Fibroblast of the conjunctiva (primary cell): ENCODE data around the gene MYLK4.

Experiments used
- DNase-seq: peaks from one replicate; pipeline ENCODE4 v3.0.0-alpha.2; 2010; ENCODE audit warnings: low read depth

The MYLK4 gene

DNA sequence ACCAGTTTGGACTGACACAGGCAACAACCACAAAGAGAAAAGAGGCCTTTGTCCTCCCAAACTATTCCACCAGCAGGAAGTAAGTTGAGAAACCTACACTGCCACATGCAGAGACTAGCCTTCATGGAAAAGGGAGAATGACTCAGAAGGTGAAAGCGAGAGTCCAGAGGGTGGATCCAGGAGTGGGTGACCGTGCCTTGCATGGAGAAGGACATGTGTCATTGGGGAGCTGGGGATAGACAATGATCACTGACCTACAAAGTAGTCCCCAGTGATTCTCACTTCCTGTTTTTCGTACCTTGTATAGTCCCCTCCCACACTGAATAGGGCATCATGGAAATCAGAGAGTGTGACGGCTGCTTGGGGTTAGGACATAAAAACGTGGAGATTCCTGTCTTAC lies 91.9 kb downstream of the MYLK4 start:
- DNase-seq = no peak

DNA sequence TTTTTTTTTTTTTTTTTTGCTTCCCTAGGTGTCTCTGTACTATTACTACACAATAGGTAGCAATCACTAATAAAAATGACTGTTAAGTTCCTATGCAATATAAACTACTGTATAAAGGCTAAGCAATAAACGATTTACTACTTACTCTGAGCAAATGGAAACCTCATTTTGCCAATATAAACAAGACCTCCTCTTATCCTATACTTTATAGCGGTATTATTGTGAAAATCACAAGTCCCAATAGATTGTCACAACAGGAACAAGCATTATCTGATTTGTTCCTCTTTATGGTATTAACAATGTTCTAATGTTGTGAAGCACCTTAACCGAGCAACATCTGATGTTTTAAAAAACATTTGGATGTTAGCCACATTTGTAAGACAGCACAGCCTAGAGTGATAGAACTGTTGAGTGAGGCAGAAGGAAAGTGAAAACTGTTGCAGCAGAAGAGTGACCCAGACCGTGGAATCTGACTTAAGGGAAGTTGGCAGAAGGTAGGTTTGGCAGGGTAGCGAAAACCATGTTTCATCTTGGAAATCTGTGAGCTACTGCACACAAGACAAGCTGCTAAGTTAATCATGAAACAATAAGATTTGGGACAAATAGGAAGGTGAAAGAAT lies 94.2 kb downstream of the MYLK4 start:
- no peak for DNase-seq

DNA sequence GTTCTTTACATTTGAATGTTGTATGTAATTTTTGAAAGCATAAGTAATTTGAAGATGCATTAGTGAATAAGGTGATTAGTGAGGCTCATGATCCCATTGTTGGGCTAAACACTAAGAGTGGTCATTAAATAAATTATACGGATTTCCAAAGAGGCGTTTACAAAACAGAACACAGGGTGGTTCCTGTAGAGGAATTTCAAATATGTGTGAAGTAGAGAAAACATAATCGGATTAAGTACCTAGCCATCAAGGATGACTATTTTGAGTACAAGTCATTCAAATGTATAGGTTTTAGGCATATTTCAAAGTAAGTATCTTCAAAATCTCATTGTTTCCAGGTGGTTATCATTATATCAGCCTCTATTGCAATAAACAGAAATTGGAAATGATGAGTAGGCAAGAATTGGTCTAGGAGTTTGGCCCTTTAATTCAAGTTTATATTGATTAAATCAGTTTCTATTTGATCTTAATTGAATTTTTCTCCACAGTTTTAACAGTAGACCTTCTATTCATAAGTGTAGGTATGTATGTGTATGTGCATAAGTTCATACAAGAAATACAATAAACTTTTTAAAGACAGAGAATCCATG lies 94.8 kb downstream of the MYLK4 start:
- DNase-seq = no peak

DNA sequence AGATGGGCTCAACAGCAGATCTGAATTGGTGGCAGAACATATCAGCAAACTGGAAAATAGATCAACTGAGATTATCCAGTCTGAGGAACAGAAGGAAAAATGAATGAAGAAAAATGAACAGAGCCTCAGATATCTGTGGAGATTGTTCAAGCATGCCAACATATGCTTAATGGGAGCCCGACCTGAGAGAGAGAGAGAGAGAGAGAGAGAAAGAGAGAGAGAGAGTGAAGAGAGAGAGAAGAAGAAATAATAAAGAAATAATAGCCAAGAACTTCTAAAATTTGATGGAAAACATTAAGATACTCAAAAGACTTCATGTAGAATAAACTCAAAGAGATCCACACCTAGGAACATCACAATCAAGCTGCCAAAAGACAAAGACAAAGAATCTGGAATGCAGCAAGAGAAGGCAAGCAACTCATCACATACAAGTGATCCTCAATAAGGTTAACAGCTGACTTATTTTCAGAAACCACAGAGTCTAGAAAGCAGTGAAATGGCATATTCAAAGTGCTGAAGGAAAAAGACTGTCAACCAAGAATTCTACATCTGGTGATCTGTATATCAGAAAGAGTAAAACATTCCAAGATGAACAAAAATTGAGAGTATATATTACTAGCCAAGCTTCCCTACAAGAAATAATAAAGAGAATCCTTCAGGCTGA lies 97.2 kb downstream of the MYLK4 start:
- DNase-seq = no peak

DNA sequence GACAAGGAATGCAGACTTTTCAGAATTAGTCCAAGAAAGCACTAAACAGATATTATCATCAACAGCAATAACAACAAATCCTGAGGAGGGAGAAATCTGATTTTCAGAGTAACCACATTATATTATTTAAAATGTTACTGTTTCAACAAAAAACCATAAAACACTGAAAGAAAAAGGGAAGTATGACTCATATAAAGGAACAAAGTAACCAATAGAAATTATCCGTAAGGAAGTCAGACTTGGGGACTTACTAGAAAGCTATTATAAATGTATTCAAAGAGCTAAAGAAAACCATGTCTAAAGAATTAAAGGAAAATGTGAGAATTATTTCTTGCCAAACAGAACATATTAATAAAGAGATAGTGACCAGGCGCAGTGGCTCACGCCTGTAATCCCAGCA lies 98.1 kb downstream of the MYLK4 start:
- DNase-seq = no peak

DNA sequence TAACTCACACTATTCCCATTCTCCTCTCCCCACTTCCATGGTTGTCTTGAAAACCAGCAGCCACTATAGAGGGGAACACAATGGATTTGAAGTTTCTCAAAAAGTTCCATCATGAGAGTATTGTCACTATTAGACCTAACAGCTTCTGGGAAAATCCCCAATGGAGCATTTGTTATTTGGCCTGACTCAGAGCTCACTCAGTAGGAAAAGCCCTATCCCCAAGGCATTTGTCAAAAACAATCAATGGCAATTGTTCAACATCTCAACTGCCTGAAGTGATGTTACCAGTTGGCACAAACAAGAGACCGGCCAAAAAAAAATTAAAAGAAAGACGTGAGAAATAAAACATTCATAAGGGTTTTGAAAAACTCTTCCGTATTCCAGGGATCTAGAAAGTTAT lies 98.8 kb downstream of the MYLK4 start:
- no peak for DNase-seq

DNA sequence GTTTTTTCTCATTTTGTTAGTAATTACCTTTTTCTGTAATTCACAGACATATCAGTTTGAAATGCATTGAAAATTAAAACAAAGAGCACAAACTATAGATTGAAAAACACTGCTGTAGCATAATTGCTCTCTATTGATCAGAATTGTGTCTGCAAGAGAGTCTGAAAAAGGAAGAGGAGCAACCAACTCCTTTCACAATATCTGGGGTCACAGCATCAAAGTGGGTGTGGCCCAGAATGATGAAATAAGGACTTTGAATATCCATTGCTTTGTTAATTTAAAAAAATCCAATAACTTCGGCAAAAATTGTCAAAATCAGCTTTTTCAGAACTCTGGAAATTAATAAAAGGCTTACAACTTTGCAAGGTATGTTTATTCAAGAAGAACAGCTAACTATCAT lies 99.2 kb downstream of the MYLK4 start:
- no peak for DNase-seq

DNA sequence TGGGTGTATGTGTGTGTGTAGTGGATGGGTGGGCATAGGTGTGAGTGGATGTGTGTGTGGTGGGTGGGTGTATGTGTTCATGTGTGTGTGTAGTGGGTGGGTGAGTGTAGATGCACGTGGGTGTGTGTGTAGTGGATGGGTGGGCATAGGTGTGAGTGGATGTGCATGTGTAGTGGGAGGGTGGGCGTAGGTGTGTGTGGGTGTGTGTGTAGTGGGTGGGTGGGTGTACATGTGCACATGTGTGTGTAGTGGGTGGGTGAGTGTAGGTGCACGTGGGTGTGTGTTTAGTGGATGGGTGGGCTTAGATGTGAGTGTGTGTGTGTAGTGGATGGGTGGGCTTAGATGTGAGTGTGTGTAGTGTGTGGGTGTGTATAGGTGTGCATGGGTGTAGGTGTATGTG lies 104.4 kb downstream of the MYLK4 start:
- DNase-seq = no peak

DNA sequence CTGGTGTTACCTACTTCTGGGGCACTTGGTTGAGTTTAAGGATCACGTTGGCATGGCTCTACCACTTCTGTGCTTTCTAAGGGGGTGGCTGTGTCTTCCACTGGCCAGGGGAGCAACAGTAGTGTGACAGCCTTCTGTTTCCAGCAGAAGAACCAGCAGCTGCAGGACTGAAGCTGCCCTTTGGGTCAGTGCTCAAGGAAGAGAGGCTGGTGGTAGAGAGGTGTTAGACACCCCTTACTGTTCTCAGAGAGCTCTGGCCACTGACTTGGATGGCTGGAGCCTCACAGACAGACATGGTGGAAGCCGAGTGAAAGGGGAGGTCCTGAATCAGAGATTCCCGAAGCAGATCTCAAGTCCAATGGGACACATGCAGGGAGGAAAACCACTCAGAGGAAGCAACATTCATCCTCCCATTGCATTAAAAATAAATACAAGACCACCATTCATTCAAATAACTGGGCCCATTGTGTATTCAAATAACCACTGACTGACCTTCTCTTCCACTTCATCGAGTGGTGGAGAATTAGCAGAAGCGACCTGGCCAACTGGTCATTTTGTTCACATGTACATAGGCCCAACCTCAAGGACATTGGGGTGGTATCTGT lies 106.7 kb downstream of the MYLK4 start:
- DNase-seq = no peak

DNA sequence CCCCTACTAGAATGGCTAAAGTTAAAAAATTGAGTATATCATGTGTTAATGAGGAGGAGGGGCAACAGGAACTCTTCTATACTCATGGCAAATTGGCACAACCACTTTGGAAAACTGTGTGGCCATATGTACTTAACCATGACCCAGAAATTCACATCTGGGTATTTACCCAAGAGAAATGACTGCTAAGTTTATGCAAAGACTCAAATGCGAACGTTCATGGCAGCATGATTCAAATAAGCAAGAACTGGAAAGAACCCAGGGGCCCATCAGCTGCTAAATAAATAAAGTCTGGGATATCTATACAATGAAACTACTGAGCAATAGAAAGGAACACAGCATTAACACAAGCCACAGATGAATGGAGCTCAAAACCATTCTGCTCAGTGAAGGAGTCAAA lies 107.6 kb downstream of the MYLK4 start:
- DNase-seq = no peak

DNA sequence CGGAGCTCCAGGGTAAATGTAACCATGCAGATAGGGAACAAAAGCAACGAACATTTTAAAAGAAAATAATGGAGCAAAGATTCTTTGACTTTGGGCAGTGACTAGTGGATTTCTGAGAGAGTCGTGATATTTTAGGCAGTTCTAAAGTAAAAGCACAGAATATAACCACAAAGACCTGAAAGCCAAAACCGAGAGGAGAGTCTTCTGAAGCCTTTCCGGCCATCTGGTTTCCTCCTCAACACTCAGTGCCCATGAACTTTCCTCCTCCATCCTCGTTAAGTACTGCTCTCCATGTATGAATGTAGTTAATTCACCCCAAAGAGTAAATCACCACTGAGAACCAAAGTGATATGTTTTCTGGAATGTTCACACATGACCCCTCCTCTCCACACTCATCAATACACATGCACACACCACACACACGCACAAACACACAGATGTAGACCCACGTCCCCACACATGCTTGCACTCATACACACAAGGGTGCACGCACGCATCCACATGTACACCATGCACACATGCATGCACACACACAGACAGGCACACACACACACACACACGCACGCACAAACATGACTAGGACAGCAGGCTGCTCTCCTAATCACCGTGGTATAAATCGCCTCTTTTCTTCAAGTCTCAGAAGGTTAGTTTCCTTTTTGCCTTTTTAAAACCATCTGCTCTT lies 109.5 kb downstream of the MYLK4 start:
- no peak for DNase-seq

DNA sequence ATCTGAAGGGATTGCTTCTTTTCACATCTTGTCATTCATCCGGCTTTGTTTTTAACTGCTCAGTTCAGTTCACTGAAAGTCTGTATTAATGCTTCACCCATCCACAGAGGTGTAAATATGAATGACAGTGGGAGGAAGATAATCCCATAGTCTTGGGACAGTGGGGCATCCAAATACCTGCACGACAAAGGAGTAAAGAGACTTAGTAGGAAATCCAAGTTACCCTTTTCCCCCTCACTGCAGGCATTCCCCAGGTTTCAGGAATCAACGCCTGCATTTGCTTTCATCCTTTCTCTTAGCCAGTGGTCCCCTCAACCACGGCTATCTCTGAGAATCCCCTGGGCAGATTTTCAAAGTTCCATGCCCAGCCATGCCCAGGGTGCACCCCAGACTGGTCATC lies 110.2 kb downstream of the MYLK4 start:
- no peak for DNase-seq

DNA sequence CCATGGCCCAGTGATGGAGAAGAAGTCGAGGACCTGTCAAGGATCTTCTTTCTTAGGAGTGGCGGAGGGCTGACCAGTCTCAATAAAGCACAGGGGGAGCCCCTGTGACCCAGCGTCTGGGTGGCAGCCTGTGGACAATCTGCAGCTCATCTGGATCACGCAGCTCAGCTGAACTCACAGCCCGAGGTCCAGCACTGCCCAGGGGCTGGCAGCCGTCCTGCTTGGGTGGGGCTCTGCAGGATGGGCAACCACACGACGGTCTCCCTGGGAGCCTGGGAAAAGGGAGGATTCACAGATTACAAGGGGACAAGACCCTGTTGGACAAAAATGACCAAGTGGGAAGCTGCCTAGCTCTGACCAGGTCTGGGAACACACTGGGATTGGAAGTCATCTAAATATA lies 110.8 kb downstream of the MYLK4 start:
- no peak for DNase-seq

DNA sequence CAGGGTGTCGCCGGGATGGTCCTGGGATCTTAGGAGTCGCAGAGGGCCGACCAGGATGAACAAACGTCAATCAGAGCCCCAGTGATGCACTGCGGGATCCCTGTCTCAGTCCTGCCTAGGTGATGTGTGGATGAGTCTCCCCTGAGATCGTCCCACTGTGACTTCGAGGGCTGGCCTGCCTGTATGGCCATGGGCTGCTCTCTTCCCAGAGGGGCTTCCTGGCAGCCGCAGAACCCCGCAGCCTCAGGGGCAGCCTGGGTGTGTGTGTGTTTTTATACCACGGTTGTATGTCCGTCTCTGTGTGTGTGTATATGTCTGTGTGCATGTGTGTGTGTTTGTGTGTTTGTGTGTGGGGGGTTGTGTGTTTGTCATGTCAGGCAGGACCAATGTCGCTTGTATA lies 111.6 kb downstream of the MYLK4 start:
- no peak for DNase-seq

DNA sequence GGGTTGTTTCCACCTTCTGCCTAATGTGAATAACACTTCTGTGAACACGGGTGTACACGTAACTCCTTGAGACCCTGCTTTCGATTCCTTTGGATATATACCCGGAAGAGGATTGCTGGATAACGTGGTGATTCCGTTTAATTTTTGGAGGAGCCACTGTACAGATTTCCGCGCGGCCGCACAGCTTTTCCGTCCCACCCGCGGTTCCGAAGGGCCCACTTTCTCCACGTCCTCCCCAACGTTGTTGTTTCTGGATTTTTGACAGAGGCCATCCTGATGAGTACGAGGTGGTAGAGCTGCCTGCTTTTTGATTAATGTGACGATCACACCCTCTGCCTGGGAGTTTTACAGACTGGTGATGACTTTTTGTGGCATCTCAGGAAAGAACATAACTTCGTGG lies 114.0 kb downstream of the MYLK4 start:
- DNase-seq = no peak

DNA sequence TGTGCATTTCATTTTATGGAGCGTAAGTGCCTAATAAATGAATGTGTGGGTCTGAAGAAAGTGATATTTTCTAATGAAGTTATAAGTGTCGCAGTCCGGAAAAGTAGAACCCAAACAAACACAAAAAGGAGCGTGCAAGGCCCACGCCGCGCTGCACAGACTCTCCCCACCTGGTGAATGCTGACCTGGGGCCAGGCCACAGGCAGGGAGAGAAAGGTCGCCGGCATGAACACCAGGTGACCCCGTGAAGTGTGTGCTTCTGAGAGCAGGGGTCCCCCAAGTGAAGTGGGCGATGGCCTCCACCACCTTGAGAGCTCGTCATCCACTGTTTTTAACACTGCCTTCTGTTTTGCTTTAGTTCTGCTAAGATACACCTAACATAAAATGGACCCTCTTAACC lies 114.8 kb downstream of the MYLK4 start:
- DNase-seq = no peak

DNA sequence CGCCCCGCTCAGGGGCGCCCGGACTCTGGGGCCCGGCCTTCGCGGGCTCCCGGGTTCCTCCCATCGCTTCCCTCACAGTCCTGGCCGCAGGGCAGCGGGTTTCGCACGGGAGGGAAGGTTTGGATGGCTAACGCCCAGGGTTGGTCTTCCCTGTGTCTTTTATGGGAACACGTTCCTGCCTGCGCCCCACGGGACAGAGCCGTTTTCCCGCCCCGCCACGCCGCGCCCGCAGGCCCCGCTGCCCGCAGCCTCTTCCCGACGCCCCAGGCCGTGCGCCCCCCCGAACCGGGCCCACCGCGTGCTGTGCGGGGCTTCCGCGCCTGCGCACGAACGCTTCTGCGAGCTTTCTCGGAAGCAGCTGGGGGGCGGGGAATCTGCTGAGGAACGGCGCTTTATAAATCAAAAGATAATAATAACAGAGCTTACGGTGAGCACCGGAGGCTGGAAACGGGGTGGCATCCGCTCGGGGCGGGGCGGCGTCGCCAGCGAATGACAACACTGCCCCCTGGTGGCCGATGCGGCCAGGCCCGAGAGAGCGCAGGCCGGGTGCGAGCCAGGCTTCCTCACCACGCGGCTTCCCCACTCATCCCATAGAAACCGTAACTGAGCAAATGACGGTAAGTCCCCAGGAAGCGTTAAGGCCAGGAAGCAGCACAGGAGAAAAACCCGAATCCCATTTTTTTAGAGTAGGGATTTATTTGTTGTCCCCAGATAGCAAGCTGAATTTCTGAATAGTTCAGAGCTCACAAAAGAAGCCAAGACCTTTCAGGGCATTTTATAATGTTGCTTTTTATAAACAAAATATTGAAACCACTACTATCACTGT lies 116.4 kb downstream of the MYLK4 start:
- peak; percentile 87 for DNase-seq

DNA sequence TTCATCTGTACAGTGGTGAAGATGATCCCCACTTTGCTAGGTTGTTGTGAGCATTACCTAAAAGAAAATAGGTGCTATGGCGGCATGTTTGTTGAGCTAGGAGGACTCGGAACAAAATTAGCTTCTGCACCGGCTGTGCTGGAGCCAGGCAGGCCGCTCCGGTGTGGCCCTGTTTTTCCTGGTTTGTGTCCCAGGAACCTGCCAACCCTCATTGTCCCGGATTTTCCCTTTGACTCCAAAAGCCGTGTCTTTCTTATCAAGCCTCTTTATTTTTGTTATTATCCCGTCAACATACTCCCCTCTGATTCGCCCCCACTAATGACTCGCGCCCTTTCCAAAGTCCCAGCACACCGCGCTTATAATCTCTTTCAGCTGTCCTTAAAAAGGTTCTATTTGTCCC lies 117.0 kb downstream of the MYLK4 start:
- DNase-seq = no peak

DNA sequence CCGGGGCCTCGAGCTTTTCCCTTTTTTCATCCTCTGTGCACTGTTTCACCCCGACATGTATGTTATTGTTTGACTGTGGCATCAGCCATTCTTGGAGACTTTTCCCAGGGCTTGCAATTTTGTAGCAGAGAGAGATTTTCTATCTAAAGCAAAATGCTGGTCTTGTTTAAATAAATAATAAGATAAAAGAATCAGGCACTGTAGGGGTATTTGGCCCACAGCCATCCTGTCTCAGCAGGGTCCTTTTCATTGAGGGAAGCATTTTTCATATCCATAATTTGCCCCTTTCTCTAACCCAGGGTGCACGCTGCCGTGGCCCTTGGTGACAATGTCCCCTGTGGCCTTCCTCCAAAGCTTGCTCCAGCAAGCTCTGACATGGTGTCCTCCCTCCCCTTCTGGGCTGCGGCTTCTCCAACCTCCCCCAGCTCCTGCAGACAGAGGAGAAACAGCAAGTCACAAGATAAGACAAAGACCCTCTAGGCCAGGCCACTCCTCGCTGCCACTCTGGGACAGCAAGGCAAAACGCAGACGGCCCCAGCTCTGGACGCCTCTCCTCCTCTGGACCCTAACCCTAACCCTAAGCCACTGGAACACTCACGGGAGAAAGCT lies 117.6 kb downstream of the MYLK4 start:
- no peak for DNase-seq

DNA sequence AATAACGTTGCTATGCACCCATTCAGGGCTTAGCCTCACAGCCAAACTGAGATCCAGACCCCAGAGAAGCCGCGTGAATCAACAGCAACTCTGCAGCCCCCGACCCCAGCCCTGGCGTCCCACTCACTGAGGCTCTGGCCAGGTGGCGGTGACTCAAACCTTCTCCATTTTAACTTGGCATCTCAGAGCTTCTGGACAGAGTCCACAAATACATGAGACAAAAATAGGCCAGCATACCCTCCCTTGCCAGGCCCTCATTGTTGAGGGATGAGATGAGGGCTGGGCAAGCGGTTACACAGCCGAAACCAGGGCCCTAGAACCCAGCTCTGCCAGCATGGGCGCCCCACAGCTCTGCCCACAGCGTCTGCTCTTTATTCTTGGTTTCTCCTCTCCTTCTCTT lies 118.4 kb downstream of the MYLK4 start:
- no peak for DNase-seq

DNA sequence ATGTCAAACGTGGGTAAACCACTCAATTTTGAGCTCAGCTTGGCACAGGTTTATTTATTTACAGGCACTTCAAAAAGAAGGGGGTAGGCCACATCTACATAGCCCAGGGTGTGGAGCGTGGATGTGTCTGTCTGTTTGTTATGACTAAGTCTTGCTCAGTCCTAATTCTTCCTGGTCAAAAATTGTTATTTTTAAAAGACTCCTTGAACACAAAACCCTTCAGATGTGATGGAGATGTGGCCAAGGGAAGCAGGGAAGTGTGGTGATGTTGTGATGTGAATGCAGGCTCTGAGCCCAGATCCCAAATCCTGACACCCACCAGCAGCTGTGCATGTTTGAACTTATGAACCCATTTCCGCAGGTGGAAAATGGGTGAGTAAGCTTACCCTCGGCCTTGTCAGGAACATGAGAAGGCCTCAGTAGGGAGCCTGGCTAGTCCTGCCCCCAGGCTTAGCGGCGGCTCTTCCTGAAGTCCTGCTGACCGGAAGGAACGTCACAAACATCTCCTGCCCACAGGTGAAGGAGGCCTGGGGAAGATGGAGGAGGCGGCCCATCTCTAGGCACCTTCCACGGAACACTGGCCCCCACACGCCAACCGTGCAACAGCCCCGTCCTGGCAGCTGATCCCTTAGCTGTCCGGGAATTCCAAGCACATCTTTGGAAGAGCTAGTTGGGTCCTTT lies 119.7 kb downstream of the MYLK4 start:
- peak; percentile 16 for DNase-seq
